HG02571 (cell line): Measurements from ENCODE around the gene PRIMPOL.
A peak's percentile ranks its signal among the peaks of the same experiment; 100 is the strongest.
"Not testable (repeated sequence)": the region's sequence is repeated elsewhere in the genome, so short reads cannot be mapped to it uniquely, and the experiment has no call there.

Experiments used
- ATAC-seq: cut with Tn5 transposase; IDR thresholded peaks from one replicate; pipeline ENCODE4 v1.9.1; 2021; ENCODE audit warnings: mild to moderate bottlenecking, moderate library complexity; ENCODE audit not compliant: unreplicated experiment

The PRIMPOL gene, protein sequence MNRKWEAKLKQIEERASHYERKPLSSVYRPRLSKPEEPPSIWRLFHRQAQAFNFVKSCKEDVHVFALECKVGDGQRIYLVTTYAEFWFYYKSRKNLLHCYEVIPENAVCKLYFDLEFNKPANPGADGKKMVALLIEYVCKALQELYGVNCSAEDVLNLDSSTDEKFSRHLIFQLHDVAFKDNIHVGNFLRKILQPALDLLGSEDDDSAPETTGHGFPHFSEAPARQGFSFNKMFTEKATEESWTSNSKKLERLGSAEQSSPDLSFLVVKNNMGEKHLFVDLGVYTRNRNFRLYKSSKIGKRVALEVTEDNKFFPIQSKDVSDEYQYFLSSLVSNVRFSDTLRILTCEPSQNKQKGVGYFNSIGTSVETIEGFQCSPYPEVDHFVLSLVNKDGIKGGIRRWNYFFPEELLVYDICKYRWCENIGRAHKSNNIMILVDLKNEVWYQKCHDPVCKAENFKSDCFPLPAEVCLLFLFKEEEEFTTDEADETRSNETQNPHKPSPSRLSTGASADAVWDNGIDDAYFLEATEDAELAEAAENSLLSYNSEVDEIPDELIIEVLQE

DNA sequence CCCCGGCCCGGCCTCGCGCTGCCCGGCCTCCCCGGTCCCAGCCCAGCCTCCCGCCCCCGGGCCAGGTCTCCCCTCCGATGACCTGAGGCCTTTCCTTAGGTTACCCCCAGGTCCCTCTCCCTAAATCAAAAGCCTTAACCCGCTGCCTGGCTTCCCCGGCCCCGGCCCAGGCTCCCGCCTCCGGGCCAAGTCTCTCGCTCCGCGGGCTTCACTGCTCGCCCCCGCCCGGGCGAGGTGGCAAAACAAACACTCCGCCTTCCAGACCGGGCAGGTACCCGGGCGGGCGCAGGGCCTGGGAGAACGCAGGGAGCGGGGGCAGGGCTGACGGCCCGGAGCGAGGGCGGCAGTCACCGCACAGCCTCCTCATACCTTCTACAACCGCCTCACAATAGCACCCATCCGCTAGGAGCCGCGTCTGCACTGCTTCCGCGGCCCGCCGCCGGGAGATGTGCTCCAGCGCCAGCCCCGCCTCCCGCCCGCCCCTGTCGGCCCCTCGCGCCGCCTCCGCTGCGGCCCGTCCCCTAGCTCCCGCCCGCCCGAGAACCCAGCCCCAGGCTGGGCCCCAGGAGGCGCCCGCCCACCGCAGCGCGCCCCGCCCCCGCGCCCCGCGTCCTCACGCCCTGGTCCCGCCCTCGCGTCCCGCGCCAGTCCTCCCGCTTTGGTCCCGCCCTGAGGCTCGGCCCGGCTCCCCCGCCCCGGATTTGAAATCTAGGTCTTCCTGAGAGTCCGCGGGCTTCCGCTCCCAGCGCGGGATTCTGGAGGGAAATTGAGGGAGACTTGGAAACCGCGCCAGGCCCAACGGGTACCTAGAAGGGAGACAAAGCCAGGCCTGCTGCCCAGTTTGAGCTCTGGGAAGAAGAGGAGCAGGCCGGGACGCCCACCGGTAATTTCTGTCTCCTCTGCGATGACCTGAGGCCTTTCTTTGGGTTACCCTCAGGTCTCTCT is at the start of gene PRIMPOL, which contains the start of gene CASP3:
TSS of gene PRIMPOL (plus strand) at position 713 of the 945 bp plus-strand sequence. CDS start 7,403 bp downstream, outside the sequence.
TSS of gene CASP3 (minus strand) at position 422 of the 945 bp plus-strand sequence. CDS start 10,994 bp downstream, outside the sequence.
- peak; percentile 77 for ATAC-seq

DNA sequence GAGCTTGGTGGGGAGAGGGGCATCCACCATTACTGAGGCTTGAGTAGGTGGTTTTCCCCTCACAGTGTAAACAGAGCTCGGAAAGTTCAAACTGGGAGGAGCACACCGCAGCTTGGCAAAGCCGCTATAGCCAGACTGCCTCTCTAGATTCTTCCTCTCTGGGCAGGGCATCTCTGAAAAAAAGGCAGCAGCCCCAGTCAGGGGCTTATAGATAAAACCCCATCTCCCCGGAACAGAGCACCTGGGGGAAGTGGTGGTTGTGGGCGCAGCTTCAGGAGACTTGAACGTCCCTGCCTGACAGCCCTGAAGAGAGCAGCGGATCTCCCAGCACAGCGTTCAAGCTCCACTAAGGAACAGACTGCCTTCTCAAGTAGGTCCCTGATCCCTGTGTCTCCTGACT is 48.6 kb upstream of the PRIMPOL start:
- not testable (repeated sequence) for ATAC-seq

DNA sequence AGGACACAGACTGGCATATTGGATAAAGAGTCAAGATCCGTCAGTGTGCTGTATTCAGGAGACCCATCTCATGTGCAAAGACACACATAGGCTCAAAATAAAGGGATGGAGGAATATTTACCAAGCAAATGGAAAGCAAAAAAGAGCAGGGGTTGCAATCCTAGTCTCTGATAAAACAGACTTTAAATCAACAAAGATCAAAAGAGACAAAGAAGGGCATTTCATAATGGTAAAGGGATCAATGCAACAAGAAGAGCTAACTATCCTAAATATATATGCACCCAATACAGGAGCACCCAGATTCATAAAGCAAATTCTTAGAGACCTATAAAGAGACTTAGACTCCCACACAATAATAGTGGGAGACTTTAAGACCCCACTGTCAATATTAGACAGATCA is 46.7 kb upstream of the PRIMPOL start:
- ATAC-seq, result not testable (repeated sequence)

DNA sequence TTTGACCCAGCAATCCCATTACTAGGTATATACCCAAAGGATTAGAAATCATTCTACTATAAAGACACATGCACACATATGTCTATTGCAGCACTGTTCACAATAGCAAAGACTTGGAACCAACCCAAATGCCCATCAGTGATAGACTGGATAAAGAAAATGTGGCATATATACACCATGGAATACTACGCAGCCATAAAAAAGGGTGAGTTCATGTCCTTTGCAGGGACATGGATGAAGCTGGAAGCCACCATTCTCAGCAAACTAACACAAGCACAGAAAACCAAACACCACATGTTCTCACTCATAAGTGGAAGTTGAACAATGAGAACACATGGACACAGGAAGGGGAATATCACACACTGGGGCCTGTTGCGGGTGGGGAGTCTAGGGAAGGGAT is 42.1 kb upstream of the PRIMPOL start:
- ATAC-seq, result not testable (repeated sequence)

DNA sequence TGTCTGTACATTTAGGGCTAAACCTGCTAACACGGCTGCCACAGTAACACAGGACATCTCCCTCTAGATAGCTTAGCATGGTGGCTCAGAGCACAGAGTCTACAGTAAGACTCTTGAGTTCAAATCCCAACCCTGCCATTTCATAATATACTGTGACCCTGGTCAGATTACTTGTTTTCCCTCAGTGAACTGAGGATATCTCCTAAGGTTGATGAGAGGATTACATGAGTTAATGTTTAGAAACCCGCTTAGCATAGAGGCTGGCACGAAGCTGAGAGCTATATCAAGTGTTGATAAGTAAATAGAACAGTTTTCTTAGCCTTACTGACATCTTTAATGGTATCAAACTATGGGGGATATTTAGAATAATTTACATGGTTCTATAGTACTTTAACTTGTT is 37.5 kb upstream of the PRIMPOL start:
- no peak for ATAC-seq

DNA sequence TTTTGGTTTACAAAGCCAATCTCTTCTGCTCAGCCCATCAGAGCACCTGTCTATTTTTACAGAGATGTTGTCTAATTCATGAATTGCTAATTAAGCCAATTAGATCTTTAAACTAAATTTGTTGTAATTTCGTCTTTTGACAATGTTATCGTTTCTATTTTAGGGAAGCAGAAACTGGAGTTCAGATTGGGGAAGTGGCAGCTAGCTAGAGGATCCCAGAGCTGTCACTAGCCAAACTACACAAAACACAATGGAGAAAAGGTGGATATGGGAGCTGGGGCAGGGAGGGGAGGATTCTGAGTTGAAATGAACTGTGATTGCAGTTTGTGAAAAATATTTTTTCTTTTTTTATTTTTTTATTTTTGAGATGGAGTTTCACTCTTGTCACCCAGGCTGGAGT is 36.1 kb upstream of the PRIMPOL start:
- no peak for ATAC-seq

DNA sequence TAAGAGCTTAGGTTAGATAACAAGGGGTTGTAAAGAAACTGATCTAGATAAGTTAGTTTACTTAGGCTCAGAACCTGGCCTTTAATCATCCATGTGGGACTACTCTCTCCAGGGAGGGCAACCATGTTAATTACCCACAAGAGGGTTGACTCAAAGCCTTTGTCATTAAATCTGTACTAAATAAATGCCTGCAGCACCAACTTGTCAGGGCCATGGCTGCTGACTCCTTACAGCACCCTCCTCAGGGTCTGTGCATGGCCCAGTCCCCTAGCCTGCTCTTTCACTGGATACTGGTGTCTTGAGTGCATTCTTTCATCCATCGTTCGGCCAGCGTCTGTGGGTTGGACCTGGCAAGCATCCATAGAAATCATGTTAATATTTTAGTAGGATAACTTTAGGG is 35.0 kb upstream of the PRIMPOL start:
- ATAC-seq, result no peak

DNA sequence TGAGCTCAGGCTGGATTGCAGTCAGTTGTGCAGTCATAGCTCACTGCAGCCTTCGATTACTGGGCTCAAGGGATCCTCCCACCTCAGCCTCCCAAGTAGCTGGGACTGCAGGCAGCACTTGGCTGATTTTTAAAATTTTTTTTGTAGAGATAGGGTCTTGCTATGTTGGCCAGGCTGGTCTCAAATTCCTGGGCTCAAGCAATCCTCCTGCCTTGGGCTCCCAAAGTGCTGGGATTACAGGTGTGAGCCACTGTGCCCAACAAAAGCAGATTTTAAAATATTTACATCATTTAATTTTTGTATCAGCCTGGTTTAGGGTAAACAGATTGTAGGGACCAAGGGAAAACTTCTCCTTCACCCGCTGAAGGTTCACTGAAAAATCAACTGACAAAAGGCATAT is 33.4 kb upstream of the PRIMPOL start:
- ATAC-seq, result not testable (repeated sequence)

DNA sequence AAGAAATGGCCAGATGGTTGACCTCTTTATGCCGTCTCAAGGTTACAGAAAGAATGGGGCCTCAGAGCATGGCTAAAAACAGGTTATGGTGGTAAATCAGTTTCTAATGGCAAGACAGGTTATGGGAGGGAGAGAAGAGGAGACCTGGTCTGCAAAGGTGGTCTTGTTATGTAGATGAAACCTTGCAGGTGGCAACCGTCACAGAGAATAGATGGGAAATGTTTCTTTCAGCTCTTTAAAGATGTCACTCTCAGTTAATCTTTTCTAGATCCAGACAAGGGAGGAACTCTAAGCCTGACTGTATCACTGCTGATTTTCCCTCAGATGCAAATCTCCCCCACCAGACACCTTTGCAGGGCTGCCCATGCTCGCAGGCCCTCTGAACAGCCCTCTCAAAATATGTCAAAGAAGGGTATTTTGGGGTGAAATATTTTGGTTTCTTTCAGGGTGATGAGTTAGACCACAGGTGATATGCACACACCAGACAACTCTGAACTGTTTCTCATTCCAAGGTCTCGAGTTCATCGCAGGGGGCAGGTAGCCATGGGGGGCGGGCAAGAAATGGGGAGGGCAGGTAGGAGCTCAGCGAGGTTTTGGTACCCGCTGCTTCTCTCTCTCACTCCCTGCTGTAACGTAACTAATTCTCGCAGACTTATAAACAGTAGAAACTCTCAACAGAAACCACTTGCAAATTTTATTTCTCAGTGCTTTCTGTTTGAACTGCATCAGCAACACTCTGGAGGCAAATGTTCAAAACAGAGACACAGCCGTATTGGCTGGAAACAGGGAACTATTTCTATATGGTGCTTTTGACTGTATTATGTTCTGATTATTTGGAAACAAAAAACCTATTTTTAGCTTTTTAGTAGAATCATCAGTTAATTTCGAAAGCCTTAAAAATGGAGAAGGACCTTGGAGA is 32.6 kb upstream of the PRIMPOL start:
- peak; percentile 81 for ATAC-seq

DNA sequence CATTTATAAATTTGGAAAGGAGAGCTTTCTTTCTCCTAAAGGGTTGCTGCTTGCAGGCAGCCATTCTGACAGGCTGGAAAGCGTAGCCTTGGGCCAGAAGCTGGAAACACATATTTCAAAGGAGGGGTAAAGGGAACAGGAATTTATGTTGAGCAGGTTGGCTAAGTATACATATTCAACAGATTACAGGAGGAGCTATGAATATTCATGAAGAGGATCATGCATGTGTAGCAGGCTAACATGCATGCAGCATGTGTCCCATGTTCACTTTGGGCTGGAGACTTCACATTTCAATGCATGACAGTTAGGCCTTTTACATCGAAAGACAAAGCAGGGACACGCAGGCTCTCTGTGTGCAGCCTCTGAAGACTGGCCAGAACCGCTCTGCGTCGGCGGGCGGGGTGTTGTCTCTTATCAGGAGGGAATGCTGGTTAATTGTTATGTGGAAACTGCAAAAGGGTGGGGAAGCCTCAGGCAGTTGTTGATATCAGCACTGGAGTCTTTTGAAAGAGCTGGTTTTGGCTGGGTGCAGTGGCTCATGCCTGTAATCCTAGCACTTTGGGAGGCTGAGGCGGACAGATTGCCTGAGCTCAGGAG is 31.8 kb upstream of the PRIMPOL start:
- ATAC-seq, result no peak

DNA sequence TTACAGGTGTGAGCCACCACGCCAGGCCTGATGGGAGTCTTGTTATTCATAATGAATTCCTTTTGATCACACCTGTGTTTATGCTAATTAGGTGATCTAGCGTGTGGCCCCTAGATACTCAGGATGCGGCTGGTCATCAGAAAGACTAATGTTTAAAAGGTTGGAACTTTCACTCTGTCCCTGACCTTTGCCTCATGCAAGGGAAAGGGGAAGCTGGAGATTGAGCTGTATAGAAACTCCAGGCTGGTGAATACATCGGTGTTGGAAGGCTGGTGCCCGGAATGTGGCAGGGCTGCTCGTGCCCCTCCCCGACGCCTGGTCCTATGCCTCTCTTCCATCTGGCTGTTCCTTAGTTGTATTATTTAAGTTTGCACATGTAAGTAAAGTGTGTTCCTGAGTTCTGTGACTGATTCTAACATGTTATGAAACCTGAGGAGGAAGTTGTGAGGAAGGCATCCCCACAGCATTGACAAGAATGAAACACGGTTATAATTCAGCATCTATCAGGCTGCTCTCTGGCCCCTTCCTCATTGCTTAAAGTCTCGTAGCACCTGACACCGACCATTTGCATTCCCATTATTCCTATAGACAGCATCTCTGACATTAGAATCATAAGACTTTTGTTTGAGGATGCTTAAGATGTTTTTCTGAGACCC is 29.2 kb upstream of the PRIMPOL start:
- no peak for ATAC-seq

DNA sequence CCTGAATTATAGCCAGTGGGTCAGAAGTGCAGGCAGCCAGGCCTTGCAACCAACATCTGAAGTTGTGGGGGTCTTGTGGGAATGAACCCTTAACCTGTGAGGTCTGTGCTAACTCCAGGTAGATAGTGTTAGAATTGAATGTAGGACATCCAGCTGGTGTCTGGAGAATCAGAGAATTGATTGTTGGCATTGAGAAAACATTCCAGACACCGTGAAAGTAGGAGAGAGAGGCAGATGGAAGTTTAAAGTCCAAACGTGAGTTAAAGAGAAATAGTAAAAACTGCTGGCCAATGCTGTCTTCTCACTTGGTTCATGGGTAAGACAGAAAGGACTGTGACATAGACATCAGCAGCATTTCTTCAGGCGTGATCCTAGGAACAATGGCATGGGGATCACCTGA is 28.0 kb upstream of the PRIMPOL start:
- no peak for ATAC-seq

DNA sequence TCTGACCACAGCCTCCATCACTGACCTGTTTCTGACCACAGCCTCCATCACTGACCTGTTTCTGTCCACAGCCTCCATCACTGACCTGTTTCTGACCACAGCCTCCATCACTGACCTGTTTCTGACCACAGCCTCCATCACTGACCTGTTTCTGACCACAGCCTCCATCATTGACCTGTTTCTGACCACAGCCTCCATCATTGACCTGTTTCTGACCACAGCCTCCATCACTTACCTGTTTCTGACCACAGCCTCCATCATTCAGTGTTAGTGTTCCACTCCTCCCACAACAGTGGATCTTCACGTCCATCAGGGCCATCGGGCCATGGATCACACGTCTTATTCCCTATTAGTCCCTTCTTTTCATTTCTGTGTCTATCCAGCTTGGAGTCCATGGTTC is 25.0 kb upstream of the PRIMPOL start:
- not testable (repeated sequence) for ATAC-seq

DNA sequence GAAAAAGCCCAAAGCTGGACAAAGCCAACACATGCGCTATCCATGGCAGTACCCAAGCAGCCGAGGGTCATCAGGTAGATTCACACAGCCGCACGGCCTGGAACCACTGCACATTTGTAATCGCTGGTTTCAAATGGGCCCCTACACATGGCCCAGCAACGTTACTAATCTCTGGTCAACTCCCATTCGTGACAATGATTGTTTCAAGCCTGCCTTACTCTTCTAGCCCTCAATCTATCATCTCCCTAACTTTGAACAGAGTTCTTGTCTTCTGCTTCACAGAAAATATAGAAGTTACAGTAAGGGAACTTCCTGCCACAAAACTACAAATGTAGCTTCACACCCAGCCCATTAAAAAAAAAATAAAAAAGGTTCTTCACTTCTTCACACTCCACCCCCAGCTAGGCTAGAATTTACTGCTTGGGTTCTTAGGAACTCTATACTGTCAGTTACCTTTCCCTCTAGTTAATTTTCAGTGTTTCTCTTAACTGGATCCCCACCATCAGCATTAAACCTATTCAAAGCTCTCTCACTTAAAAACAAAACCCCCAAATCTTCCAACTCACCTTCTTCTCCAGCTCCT is 24.5 kb upstream of the PRIMPOL start:
- ATAC-seq, result no peak

DNA sequence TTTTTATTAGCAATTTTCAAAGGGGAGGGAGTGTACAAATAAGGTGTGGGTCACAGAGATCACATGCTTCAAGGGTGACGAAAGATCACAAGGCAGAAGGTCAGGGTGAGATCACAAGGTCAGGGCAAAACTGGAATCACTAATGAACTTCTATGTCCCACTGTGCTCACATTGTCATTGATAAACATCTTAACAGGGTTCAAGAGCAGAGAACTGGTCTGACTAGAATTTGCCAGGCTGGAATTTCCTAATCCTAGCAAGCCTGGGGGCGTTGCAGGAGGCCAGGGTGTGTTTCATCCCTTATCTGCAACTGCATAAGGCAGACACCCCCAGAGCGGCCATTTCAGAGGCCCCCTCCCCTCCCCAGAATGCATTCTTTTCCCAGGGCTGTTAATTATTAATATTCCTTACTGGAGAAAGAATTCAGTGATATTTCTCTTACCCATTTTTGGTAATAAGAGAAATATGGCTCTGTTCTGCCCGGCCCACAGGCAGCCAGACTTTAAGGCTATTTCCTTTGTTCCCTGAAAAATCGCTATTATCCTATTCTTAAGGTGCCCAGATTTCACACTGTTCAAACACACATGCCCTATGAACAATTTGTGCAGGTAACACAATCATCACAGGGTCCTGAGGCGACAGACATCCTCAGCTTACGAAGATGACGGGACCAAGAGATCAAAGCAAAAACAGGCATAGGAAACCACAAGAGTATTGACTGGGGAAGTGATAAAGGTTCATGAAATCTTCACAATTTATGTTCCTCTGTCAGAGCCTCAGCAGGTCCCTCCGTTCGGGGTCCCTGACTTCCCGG is 23.5 kb upstream of the PRIMPOL start:
- not testable (repeated sequence) for ATAC-seq

DNA sequence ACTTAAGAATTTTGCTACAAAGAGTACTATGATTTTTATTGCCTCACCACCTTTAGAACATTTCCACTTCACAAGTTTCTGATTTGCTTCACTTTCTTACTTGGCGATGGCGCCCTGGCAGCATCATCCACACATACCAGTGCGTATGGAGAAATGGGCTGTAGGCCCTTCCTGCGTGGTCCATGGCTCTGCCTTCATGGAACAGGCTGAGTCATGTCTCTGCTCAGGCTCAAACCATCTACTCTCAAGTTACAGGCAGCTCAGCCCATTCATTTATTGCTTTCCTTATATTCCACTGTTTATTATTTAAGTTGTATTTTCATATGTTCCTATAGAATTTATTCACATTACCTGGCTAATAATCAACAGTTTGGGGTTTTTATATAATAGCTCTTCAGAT is 21.4 kb upstream of the PRIMPOL start:
- ATAC-seq, result no peak

DNA sequence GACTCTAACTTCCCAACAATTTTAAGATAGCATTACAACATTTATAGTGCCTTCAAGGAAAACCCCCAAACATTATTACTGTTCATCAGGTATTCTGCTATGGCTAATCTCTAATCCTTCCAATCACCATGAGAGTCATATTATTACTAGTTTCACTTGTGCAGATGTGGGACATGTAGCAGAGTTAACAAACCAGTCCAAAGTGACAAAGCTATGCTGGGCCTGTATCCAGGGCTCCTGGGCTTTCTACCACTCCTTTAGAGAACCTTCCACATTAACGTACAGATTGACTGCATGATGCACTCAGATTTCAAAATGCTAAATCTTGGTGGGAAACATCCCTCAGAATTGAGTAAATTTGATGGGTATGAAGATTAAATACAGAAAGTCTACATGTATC is 16.7 kb upstream of the PRIMPOL start:
- ATAC-seq, result no peak

DNA sequence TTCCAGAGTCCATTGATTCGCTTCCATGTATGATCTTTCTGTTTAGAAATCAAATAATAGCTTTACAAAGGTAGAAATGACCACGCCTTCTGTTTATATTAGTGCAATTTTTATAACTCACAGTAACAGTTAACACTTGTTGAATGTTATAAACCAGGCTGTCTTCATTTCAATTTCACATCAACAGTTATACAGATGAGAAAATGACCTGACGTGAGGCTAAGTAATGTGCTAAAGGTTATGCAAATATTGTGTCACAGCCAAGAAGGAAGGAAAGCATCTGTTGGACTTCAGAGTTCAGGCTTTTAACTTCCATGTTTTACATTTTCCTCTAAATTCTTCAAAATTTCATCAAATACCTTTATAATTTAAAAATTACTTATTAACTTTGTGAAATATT is 14.2 kb upstream of the PRIMPOL start:
- no peak for ATAC-seq
